Chondrocyte (in vitro differentiated cells): ENCODE results near the gene KIF14. TPM values are rescaled to one million over a fixed set of nuclear protein-coding genes. Genes with fewer than 3 reads are reported as not detected.

Source experiments
- DNase-seq: peaks from one replicate; pipeline ENCODE4 v3.0.0; 2021; ENCODE audit warnings: mixed read lengths, low spot score
- H3K27ac Mint-ChIP-seq: one replicate; pipeline ENCODE4 v1.8.0; 2021; ENCODE audit warnings: mild to moderate bottlenecking, moderate library complexity, mixed read lengths; ENCODE audit not compliant: unreplicated experiment
- H3K27me3 Mint-ChIP-seq: 2 replicates; pipeline ENCODE4 v1.8.0; 2021; ENCODE audit warnings: low read depth, mixed read lengths
- H3K36me3 Mint-ChIP-seq: 2 replicates; pipeline ENCODE4 v1.8.0; 2021; ENCODE audit warnings: low read depth, mixed read lengths
- H3K4me1 Mint-ChIP-seq: 2 replicates; pipeline ENCODE4 v1.8.0; 2021; ENCODE audit warnings: low read depth, mild to moderate bottlenecking, mixed read lengths
- H3K4me3 Mint-ChIP-seq: one replicate; pipeline ENCODE4 v1.8.0; 2021; ENCODE audit warnings: mild to moderate bottlenecking, moderate library complexity, mixed read lengths; ENCODE audit not compliant: unreplicated experiment
- H3K9me3 Mint-ChIP-seq: 2 replicates; pipeline ENCODE4 v1.8.0; 2021; ENCODE audit warnings: low read depth, mixed read lengths
- total RNA-seq: library from RNA; stranded (reverse); gene quantifications from 3 replicates; pipeline ENCODE4 v1.2.1, GENCODE V29; 2021
- TF ChIP-seq, protein P1 (sequence below): fragments of 200-600 bp; sonication (generic); IDR thresholded peaks from 2 replicates; pipeline ENCODE4 v1.5.0; 2021; ENCODE audit warnings: antibody characterized with exemption, mild to moderate bottlenecking, moderate library complexity

Gene KIF14
- total RNA-seq, 1 donor from 2014 or later: 2.0 TPM

DNA sequence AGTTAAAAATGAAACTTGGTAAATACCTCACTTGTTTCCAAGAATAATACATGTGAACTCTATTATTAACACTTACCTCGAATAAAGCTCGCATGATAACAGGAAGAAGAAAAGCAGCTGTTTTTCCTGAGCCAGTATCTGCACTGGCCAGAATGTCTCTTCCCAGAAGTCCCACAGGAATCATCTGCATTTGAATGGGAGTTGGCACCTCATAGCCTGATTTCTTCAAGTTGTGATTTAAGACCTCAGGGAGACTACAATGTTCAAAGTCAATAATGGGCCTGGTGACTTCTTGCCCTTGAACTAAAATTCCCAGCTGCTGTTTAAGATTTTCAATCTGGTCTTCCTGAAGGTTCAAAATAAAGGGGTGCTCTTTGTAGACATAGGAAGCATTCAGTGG lies 45.3 kb upstream of the KIF14 start:
- peak overlapping the region; percentile 79 for H3K27ac Mint-ChIP-seq
- TF ChIP-seq, protein P1, sequence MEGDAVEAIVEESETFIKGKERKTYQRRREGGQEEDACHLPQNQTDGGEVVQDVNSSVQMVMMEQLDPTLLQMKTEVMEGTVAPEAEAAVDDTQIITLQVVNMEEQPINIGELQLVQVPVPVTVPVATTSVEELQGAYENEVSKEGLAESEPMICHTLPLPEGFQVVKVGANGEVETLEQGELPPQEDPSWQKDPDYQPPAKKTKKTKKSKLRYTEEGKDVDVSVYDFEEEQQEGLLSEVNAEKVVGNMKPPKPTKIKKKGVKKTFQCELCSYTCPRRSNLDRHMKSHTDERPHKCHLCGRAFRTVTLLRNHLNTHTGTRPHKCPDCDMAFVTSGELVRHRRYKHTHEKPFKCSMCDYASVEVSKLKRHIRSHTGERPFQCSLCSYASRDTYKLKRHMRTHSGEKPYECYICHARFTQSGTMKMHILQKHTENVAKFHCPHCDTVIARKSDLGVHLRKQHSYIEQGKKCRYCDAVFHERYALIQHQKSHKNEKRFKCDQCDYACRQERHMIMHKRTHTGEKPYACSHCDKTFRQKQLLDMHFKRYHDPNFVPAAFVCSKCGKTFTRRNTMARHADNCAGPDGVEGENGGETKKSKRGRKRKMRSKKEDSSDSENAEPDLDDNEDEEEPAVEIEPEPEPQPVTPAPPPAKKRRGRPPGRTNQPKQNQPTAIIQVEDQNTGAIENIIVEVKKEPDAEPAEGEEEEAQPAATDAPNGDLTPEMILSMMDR: no peak
- H3K4me1 Mint-ChIP-seq: peaks cover 37% of the 10 kb centered on the region
- H3K27me3 Mint-ChIP-seq: no peaks in the 10 kb centered on the region
- H3K9me3 Mint-ChIP-seq: no peaks in the 10 kb centered on the region
- H3K4me3 Mint-ChIP-seq: no peak overlapping the region
- DNase-seq: no peak
- peaks cover 12% of the 10 kb centered on the region for H3K36me3 Mint-ChIP-seq

DNA sequence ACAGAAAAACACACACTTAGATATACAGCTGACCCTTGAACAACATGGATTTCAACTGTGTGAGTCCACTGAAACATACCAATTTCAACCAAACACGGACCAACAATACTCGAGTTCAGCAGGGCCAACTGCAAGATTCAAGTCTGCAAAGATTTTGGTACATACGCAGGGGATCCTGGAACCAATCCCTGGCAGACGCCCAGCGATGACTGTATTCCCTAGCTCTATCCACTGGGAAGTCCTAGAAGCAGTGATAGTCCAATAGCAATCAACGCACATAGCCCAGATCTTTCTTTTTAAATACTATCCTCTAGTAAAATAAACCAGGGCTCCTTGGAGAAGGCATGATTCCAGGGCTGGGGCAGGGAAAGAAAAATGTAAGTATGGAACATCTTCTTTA lies 40.2 kb upstream of the KIF14 start:
- H3K27me3 Mint-ChIP-seq: no peaks in the 10 kb centered on the region
- H3K9me3 Mint-ChIP-seq: no peaks in the 10 kb centered on the region
- H3K4me1 Mint-ChIP-seq: peaks cover 18% of the 10 kb centered on the region
- H3K36me3 Mint-ChIP-seq: peaks cover 30% of the 10 kb centered on the region
- H3K27ac Mint-ChIP-seq: no peak overlapping the region
- TF ChIP-seq, protein P1: no peak
- H3K4me3 Mint-ChIP-seq: no peak overlapping the region
- DNase-seq: no peak

DNA sequence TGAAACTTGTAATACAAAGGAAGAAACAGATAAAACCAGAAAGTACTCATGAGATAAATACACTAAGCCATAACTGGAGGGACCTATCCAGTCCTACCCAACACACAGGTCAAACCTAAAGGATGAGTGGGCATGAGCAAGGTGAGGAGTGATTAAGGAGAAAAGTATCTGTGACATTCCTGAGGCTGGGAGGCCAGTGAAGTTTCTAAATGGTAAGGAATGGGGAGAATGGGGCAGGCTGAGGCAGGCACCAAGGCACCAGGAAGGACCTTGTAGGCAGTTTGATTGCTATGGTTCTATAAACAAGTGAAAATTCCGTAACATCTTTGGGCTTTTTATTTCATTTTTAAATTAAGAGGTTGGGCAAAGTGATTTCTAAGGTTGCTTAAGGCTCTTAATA lies 38.7 kb upstream of the KIF14 start:
- DNase-seq: no peak
- TF ChIP-seq, protein P1: no peak
- peaks cover 7% of the 10 kb centered on the region for H3K4me1 Mint-ChIP-seq
- no peak overlapping the region for H3K4me3 Mint-ChIP-seq
- no peaks in the 10 kb centered on the region for H3K27me3 Mint-ChIP-seq
- peaks cover 32% of the 10 kb centered on the region for H3K36me3 Mint-ChIP-seq
- H3K27ac Mint-ChIP-seq: no peak overlapping the region
- H3K9me3 Mint-ChIP-seq: no peaks in the 10 kb centered on the region

DNA sequence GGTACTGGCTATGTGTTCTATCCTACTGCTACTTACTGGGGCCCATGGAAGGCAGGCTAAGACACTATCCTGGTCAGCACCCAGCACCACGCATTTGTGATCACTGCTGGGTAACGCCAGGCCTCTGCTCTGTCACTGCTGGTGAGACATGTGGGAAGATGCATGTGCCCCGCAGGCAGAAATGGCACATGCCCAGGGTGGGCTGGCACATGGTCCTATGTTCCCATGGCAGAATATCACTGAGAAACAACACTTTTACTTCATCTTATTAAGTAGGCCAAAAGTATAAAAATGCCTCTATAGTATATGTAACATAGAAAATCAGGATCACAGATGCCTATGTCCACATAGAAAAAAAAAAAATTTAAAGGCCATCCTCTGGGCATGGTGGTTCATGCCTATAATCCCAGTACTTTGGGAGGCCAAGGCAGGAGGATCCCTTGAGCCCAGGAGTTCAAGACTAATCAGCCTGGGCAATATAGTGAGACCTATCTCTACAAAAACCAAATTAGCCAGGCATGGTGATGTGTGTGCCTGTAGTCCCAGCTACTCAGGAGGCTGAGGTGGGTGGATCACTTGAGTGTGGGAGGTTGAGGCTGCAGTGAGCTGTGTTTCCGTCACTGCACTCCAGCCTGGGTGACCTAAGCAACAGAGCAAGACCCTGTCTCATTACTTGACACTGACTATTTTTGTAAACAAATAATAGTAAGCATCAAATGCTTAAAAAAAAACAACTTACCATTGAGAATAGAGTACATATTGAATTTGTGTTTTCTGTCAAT lies 37.7 kb upstream of the KIF14 start:
- H3K27me3 Mint-ChIP-seq: no peaks in the 10 kb centered on the region

DNA sequence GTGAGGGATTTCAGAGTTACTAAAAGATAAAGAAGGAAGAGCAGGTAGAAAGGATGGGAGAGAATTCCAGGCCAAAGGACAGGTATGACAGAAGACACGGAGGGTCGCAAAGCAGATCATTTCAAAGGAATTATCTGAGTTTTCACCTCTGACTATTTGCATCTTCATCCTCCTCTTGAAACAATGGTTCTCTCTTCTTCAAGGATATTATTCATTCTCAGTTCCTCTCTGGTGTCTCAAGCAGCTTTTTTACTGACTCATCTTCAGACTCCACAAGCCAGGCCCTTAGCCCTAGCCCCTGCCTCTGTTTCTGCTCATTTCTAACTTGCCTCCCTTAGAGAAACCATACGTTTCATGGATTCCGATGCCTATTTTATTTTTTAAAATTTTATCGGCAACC lies 34.1 kb upstream of the KIF14 start:
- Mint-ChIP-seq H3K9me3 (no peaks in the 10 kb centered on the region), H3K36me3 (peaks cover 24% of the 10 kb centered on the region), H3K4me3 (no peak overlapping the region), H3K27ac (no peak overlapping the region), H3K27me3 (no peaks in the 10 kb centered on the region), H3K4me1 (peaks cover 11% of the 10 kb centered on the region)
- DNase-seq: no peak
- TF ChIP-seq, protein P1: no peak

More for the DNA sequence above, 37.7 kb upstream of the KIF14 start:
- TF ChIP-seq, protein P1: no peak
- no peak overlapping the region for H3K4me3 Mint-ChIP-seq
- DNase-seq: no peak
- H3K4me1 Mint-ChIP-seq: peaks cover 11% of the 10 kb centered on the region
- peaks cover 35% of the 10 kb centered on the region for H3K36me3 Mint-ChIP-seq
- no peak overlapping the region for H3K27ac Mint-ChIP-seq
- no peaks in the 10 kb centered on the region for H3K9me3 Mint-ChIP-seq
